Left ventricle myocardium inferior (tissue), 1 donor: ENCODE data around the gene LONP1. TPM values are rescaled to one million over a fixed set of nuclear protein-coding genes. Genes with fewer than 3 reads are reported as not detected.
A peak's percentile ranks its signal among the peaks of the same experiment; 100 is the strongest.

Source experiments
- DNase-seq: peaks from one replicate; pipeline ENCODE4 v3.0.0-alpha.2; 2020
- H3K27ac ChIP-seq: fragments of 200-600 bp; replicated peaks from 2 replicates; pipeline ENCODE4 v1.8.0; 2021
- H3K27me3 ChIP-seq: fragments of 200-600 bp; 2 replicates; pipeline ENCODE4 v1.8.0; 2021; ENCODE audit warnings: low read depth
- H3K36me3 ChIP-seq: fragments of 200-600 bp; 2 replicates; pipeline ENCODE4 v1.8.0; 2021
- H3K4me1 ChIP-seq: fragments of 200-600 bp; 2 replicates; pipeline ENCODE4 v1.8.0; 2021
- H3K4me3 ChIP-seq: fragments of 200-600 bp; 2 replicates; pipeline ENCODE4 v1.8.0; 2021; ENCODE audit warnings: mild to moderate bottlenecking, moderate library complexity
- H3K9me3 ChIP-seq: fragments of 200-600 bp; replicated peaks from 2 replicates; pipeline ENCODE4 v1.8.0; 2021
- CTCF ChIP-seq: fragments of 200-600 bp; IDR thresholded peaks from 2 replicates; pipeline ENCODE4 v1.8.0; 2021; ENCODE audit warnings: antibody characterized with exemption, mild to moderate bottlenecking, borderline replicate concordance
- intact Hi-C: fragments of 100-400 bp; cut with micrococcal nuclease; formaldehyde crosslinking; loops from one replicate; pipeline ENCODE4 v1.11.0; 2022
- total RNA-seq: library from RNA; stranded (reverse); fragmentation: NEBNext Ultra II Directional; extraction: Animal tissue kit (Norgen Biotek cat#: 25700); gene quantifications from one replicate; pipeline ENCODE4 v1.2.1, GENCODE V29; 2021
- donor health status: DM: no; HTN: yes; CAD: no; lungs with severe emphysema.

Gene LONP1
- total RNA-seq, 1 donor from 2014 or later = 104 TPM

GRCh38 chr19:5674714-5675113 is 45.2 kb downstream of the LONP1 start:
- H3K27me3 ChIP-seq = no peaks in the 10 kb centered on the region
- intact Hi-C loops = no loop called here

GRCh38 chr19:5673752-5674151 is 46.2 kb downstream of the LONP1 start:
- no peaks in the 10 kb centered on the region for H3K9me3 ChIP-seq
- TF ChIP-seq CTCF = no peak
- intact Hi-C loops = no loop called here
- no peak overlapping the region for H3K27ac ChIP-seq
- no peak overlapping the region for H3K4me3 ChIP-seq
- H3K36me3 ChIP-seq = peaks cover 27% of the 10 kb centered on the region
- H3K4me1 ChIP-seq = peaks cover 21% of the 10 kb centered on the region
- no peak for DNase-seq
- no peaks in the 10 kb centered on the region for H3K27me3 ChIP-seq

More at GRCh38 chr19:5674714-5675113, 45.2 kb downstream of the LONP1 start:
- Histone ChIP-seq H3K9me3 (no peaks in the 10 kb centered on the region), H3K27ac (no peak overlapping the region), H3K36me3 (peaks cover 18% of the 10 kb centered on the region), H3K4me3 (no peak overlapping the region), H3K4me1 (peaks cover 30% of the 10 kb centered on the region)
- TF ChIP-seq CTCF = no peak
- DNase-seq = no peak

- H3K27ac ChIP-seq = no peak overlapping the region
- TF ChIP-seq CTCF = no peak
- no peaks in the 10 kb centered on the region for H3K27me3 ChIP-seq
- intact Hi-C loops = no loop called here
- H3K36me3 ChIP-seq = peaks cover 30% of the 10 kb centered on the region
- no peak overlapping the region for H3K4me3 ChIP-seq
- peaks cover 19% of the 10 kb centered on the region for H3K4me1 ChIP-seq
- no peak for DNase-seq
- H3K9me3 ChIP-seq = no peaks in the 10 kb centered on the region
Measured at GRCh38 chr19:5672708-5673459, 47.1 kb downstream of the LONP1 start.

- no peak overlapping the region for H3K4me3 ChIP-seq
- intact Hi-C loops = no loop called here
- no peak for TF ChIP-seq CTCF
- H3K36me3 ChIP-seq = peaks cover 36% of the 10 kb centered on the region
- H3K9me3 ChIP-seq = no peaks in the 10 kb centered on the region
- peak; percentile 6 for DNase-seq
- peaks cover 16% of the 10 kb centered on the region for H3K4me1 ChIP-seq
- H3K27ac ChIP-seq = no peak overlapping the region
- H3K27me3 ChIP-seq = no peaks in the 10 kb centered on the region
Measured at GRCh38 chr19:5671600-5671999, 48.3 kb downstream of the LONP1 start.

- intact Hi-C loops = no loop called here
- Histone ChIP-seq H3K9me3 (no peaks in the 10 kb centered on the region), H3K27ac (no peak overlapping the region), H3K4me3 (no peak overlapping the region), H3K36me3 (peaks cover 59% of the 10 kb centered on the region), H3K27me3 (no peaks in the 10 kb centered on the region), H3K4me1 (no peaks in the 10 kb centered on the region)
- peak; percentile 1 for DNase-seq
- no peak for TF ChIP-seq CTCF
Measured at GRCh38 chr19:5669212-5669611, 50.7 kb downstream of the LONP1 start.
